Psoas muscle (tissue), 8 donors: ENCODE measurements around the gene IGF1R. TPM values are rescaled to one million over a fixed set of nuclear protein-coding genes. Genes with fewer than 3 reads are reported as not detected.

Experiments
- ATAC-seq, 4 donors: fragments of 200-7000 bp; cut with Tn5 transposase; one replicate each; pipeline ENCODE4 v1.9.1; 2020; ENCODE audit warnings: moderate library complexity in 3 of 4, mild to moderate bottlenecking in 2 of 4
- DNase-seq, 2 donors: peaks; one replicate each; pipeline ENCODE4 v3.0.0-alpha.2; 2020
- H3K27ac ChIP-seq: fragments of 200-600 bp; one replicate; pipeline ENCODE4 v1.8.0; 2022
- H3K27me3 ChIP-seq, 3 donors: fragments of 200-600 bp in 1 of 3; one replicate each; pipeline versions ENCODE4 v1.6.1 to v1.8.0; 2013 to 2022; ENCODE audit warnings: low read length in 2 of 3, mild to moderate bottlenecking in 2 of 3, moderate library complexity in 1 of 3; ENCODE audit not compliant: insufficient read depth in 3 of 3
- H3K36me3 ChIP-seq, 2 donors: fragments of 200-600 bp in 1 of 2; one replicate each; pipeline versions ENCODE4 v1.6.1 to v1.8.0; 2013 to 2022; ENCODE audit warnings: low read depth in 1 of 2, mild to moderate bottlenecking in 1 of 2, moderate library complexity in 1 of 2; ENCODE audit not compliant: insufficient read depth in 1 of 2
- H3K4me1 ChIP-seq: fragments of 200-600 bp; one replicate; pipeline ENCODE4 v1.8.0; 2022
- H3K4me3 ChIP-seq: fragments of 200-600 bp; one replicate; pipeline ENCODE4 v1.8.0; 2022; ENCODE audit warnings: mild to moderate bottlenecking
- H3K9me3 ChIP-seq: fragments of 200-600 bp; one replicate; pipeline ENCODE4 v1.8.0; 2022
- CTCF ChIP-seq: fragments of 200-600 bp; IDR thresholded peaks from one replicate; pipeline ENCODE4 v1.8.0; 2022; ENCODE audit warnings: antibody characterized with exemption
- WGBS, 3 donors: extraction: QIAGEN DNeasy Blood & Tissue Kit; methylation state at CpG; one replicate each; pipeline versions ENCODE4 v1.1.6 to v1.1.7; 2013; 5-methylcytosine and 5-hydroxymethylcytosine counted together
- intact Hi-C, 2 donors: fragments of 100-400 bp; cut with DNase I; formaldehyde crosslinking; loops; one replicate each; pipeline versions ENCODE4 v1.11.0 to v1.14.2; 2022
- polyA plus RNA-seq, 3 donors: library from polyadenylated mRNA; stranded (reverse); fragments of 200-250 nt; gene quantifications; one replicate each; pipeline ENCODE4 v1.2.3, GENCODE V29; 2013
- total RNA-seq, 4 donors: library from RNA; stranded (reverse); fragmentation: NEBNext Ultra II Directional in 2 of 4; extraction: Animal tissue kit (Norgen Biotek cat#: 25700) in 2 of 4; gene quantifications; one replicate each; pipeline versions ENCODE4 v1.2.1 to v1.2.4, GENCODE V29; 2021 to 2023
- donor health status: healthy with polysubstance abuse.
- donor health status: DM: no; HTN: no; CAD: no; lungs with moderate emphysema.
- donor health status: Bipolar disorder and iron deficiency.
- donor health status: healthy.
- donor health status: DM: yes; HTN: yes; CAD: no.
- donor health status: DM: no; HTN: no; CAD: no.
- donor health status: DM: no; HTN: no; CAD: no.
- donor health status: DM: yes; HTN: yes; CAD: no.

Gene IGF1R
- total and polyA plus RNA-seq, 7 donors: 2.1 to 20.4 (median 12.0) TPM

GRCh38 chr15:98838387-98839259 is 190.3 kb downstream of the IGF1R start:
- ATAC-seq: peak; percentile 89 to 98 (median 92)
- no peak overlapping the region for H3K27ac ChIP-seq
- intact Hi-C loops: no loop called here

GRCh38 chr15:98840053-98840452 is 191.7 kb downstream of the IGF1R start:
- DNase-seq (no peak), ATAC-seq (peak in 3 of 4 donors; percentile 41 to 84 (median 60))
- intact Hi-C loops: loop anchor here in 1 of 2 donors (5.0 kb wide), 1 partner anchor 43 kb away; no protein-coding TSS in a partner anchor
- Histone ChIP-seq H3K4me1 (peaks cover 17% of the 10 kb centered on the region), H3K36me3 (no peaks in the 10 kb centered on the region), H3K4me3 (no peak overlapping the region), H3K9me3 (no peaks in the 10 kb centered on the region), H3K27me3 (no peaks in the 10 kb centered on the region), H3K27ac (no peak overlapping the region)
- TF ChIP-seq CTCF: no peak
- 60 to 91% (median 66%) methylated on average over 5 of the region's 5 CpGs for WGBS, 3 donors

More at GRCh38 chr15:98838387-98839259, 190.3 kb downstream of the IGF1R start:
- no peak for DNase-seq
- no peak for TF ChIP-seq CTCF
- Histone ChIP-seq H3K4me3 (no peak overlapping the region), H3K9me3 (no peaks in the 10 kb centered on the region), H3K4me1 (peaks cover 11% of the 10 kb centered on the region), H3K27me3 (no peaks in the 10 kb centered on the region), H3K36me3 (no peaks in the 10 kb centered on the region)
- WGBS, 3 donors: 40 to 57% (median 47%) methylated on average over 5 of the region's 5 CpGs

GRCh38 chr15:98841419-98841970 is 193.2 kb downstream of the IGF1R start:
- Histone ChIP-seq H3K36me3 (no peaks in the 10 kb centered on the region), H3K4me3 (no peak overlapping the region), H3K27ac (no peak overlapping the region), H3K9me3 (no peaks in the 10 kb centered on the region), H3K4me1 (peaks cover 17% of the 10 kb centered on the region), H3K27me3 (no peaks in the 10 kb centered on the region)
- intact Hi-C loops: loop anchor here in 1 of 2 donors (5.0 kb wide), 1 partner anchor 44 kb away; no protein-coding TSS in a partner anchor
- no peak for ATAC-seq
- DNase-seq: no peak
- WGBS, 3 donors: 70 to 83% (median 82%) methylated on average over 4 of the region's 4 CpGs
- TF ChIP-seq CTCF: no peak

- Histone ChIP-seq H3K27ac (no peak overlapping the region), H3K4me3 (no peak overlapping the region), H3K27me3 (no peaks in the 10 kb centered on the region), H3K9me3 (no peaks in the 10 kb centered on the region), H3K36me3 (no peaks in the 10 kb centered on the region), H3K4me1 (peaks cover 17% of the 10 kb centered on the region)
- intact Hi-C loops: loop anchor here in 1 of 2 donors (5.0 kb wide), 1 partner anchor 45 kb away; no protein-coding TSS in a partner anchor
- WGBS, 3 donors: 70 to 81% (median 72%) methylated on average over 6 of the region's 6 CpGs
- DNase-seq: no peak
- no peak for TF ChIP-seq CTCF
- no peak for ATAC-seq
Measured at GRCh38 chr15:98842192-98842972, 194.0 kb downstream of the IGF1R start.
